HL-60 (cell line): Measurements from ENCODE around the gene CDH6.

Experiments used
- DNase-seq, 2 experiments: peaks; one replicate each; pipeline ENCODE4 v3.0.0-alpha.2; 2010 to 2020; ENCODE audit warnings: low read depth in 1 of 2, low spot score in 1 of 2
- H3K27ac ChIP-seq: fragments of 250-450 bp; sonication (Bioruptor Pico); replicated peaks from 2 replicates; pipeline ENCODE4 v1.5.1; 2020; ENCODE audit warnings: mild to moderate bottlenecking, moderate library complexity
- H3K27me3 ChIP-seq: fragments of 250-450 bp; sonication (Bioruptor Pico); 2 replicates; pipeline ENCODE4 v1.5.1; 2021; ENCODE audit warnings: mild to moderate bottlenecking, moderate library complexity; ENCODE audit not compliant: insufficient read depth, poor library complexity, severe bottlenecking
- H3K4me3 ChIP-seq: replicated peaks from 2 replicates; pipeline ENCODE4 v1.5.1; 2011; ENCODE audit warnings: mild to moderate bottlenecking, control low read depth, low read length; ENCODE audit not compliant: insufficient read depth
- CTCF ChIP-seq: IDR thresholded peaks from one replicate; pipeline ENCODE4 v1.5.1; 2011; ENCODE audit warnings: low read length, control low read depth, inconsistent platforms; ENCODE audit not compliant: insufficient read depth
- GABPA ChIP-seq: IDR thresholded peaks from 2 replicates; pipeline ENCODE4 v1.6.1; 2012; ENCODE audit warnings: low read depth
- POLR2AphosphoS5 ChIP-seq: IDR thresholded peaks from 2 replicates; pipeline ENCODE4 v1.6.1; 2012; ENCODE audit warnings: low read depth
- REST ChIP-seq: IDR thresholded peaks from 2 replicates; pipeline ENCODE4 v1.6.1; 2012; ENCODE audit warnings: low read depth; ENCODE audit not compliant: insufficient replicate concordance
- SPI1 ChIP-seq: IDR thresholded peaks from 2 replicates; pipeline ENCODE4 v1.6.1; 2012; ENCODE audit warnings: low read depth, mild to moderate bottlenecking, borderline replicate concordance

CDH6 gene

GRCh38 chr5:31251032-31251431 is 57.5 kb downstream of the CDH6 start:
- Histone ChIP-seq H3K4me3 (no peak overlapping the region), H3K27ac (no peak overlapping the region), H3K27me3 (no peaks in the 10 kb centered on the region)
- DNase-seq: no peak
- no peak for TF ChIP-seq SPI1
- TF ChIP-seq GABPA: no peak
- TF ChIP-seq POLR2AphosphoS5: no peak
- TF ChIP-seq REST: no peak
- TF ChIP-seq CTCF: no peak

GRCh38 chr5:31255041-31255440 is 61.6 kb downstream of the CDH6 start:
- no peak for TF ChIP-seq GABPA
- no peak for TF ChIP-seq CTCF
- TF ChIP-seq SPI1: no peak
- no peak for TF ChIP-seq POLR2AphosphoS5
- no peak for TF ChIP-seq REST
- no peak overlapping the region for H3K27ac ChIP-seq

GRCh38 chr5:31268256-31268655 is 74.8 kb downstream of the CDH6 start:
- no peak overlapping the region for H3K27ac ChIP-seq

More at GRCh38 chr5:31255041-31255440, 61.6 kb downstream of the CDH6 start:
- no peak for DNase-seq
- H3K27me3 ChIP-seq: no peaks in the 10 kb centered on the region
- H3K4me3 ChIP-seq: no peak overlapping the region

GRCh38 chr5:31268686-31269085 is 75.2 kb downstream of the CDH6 start:
- H3K4me3 ChIP-seq: no peak overlapping the region
- TF ChIP-seq CTCF (no peak), POLR2AphosphoS5 (no peak), REST (no peak), GABPA (no peak), SPI1 (no peak)
- H3K27me3 ChIP-seq: no peaks in the 10 kb centered on the region
- H3K27ac ChIP-seq: no peak overlapping the region
- no peak for DNase-seq

More at GRCh38 chr5:31268256-31268655, 74.8 kb downstream of the CDH6 start:
- no peak for TF ChIP-seq SPI1
- Histone ChIP-seq H3K4me3 (no peak overlapping the region), H3K27me3 (no peaks in the 10 kb centered on the region)
- DNase-seq: no peak
